DMS53 treated with DMSO at 0.1 percent for 48 hours (cell line): ENCODE measurements around the gene ZDHHC14.
"Not testable (repeated sequence)": the region's sequence is repeated elsewhere in the genome, so short reads cannot be mapped to it uniquely, and the experiment has no call there.

Source experiments
- DNase-seq: peaks from one replicate; lab custom pipeline; 2025; ENCODE audit not compliant: unreplicated experiment; lab: John Stamatoyannopoulos, UW

ZDHHC14 gene

DNA sequence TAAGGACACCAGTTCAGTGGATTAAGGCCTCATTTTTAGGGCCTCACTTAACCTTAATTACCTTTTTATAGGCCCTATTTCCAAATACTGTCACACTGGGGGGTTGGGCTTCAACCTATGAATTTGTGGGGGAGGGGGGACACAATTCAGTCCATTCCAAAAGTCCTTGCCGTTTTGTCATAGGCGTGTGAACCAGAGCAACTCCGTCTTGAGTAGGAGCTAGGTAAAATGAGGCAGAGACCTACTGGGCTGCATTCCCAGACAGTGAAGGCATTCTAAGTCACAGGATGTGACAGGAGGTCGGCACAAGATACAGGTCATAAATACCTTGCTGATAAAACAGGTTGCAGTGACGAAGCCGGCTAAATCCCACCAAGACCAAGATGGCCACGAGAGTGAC lies 328.6 kb downstream of the ZDHHC14 start:
- no peak for DNase-seq

DNA sequence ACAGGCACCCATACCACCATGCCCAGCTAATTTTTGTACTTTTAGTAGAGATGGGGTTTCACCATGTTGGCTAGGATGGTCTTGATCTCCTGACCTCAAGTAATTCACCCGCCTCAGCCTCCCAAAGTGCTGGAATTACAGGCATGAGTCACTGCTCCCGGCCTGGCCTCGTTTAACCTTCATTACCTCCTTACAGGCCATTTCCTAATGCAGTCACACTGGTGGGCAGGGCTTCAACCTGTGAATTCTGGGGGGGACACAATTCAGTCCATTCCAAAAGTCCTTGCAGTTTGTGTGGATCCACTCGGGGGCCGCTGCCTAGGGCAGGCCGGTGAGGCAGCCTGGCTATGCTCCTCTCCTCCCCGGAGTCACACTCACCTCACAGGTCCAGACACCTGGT lies 329.6 kb downstream of the ZDHHC14 start:
- no peak for DNase-seq

DNA sequence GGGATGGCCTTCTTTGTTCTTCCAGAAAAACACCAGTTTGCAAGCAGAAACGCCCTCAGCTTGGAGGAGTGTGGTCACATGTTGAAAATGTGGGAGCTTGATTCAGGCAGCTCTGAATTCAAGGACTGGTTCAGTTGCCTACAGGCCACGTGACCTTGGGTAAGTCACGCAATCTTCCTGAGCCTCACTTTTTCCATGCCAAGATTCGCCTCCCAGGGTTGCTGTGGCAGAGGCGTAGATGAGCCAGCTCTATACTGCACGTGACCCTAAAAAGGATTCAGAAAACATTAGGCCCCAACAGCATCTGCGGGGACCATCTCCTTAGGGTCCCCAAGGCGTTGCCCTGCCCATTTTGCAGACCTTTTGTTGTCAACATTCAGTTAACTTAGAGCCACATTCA lies 330.1 kb downstream of the ZDHHC14 start:
- DNase-seq, result no peak

DNA sequence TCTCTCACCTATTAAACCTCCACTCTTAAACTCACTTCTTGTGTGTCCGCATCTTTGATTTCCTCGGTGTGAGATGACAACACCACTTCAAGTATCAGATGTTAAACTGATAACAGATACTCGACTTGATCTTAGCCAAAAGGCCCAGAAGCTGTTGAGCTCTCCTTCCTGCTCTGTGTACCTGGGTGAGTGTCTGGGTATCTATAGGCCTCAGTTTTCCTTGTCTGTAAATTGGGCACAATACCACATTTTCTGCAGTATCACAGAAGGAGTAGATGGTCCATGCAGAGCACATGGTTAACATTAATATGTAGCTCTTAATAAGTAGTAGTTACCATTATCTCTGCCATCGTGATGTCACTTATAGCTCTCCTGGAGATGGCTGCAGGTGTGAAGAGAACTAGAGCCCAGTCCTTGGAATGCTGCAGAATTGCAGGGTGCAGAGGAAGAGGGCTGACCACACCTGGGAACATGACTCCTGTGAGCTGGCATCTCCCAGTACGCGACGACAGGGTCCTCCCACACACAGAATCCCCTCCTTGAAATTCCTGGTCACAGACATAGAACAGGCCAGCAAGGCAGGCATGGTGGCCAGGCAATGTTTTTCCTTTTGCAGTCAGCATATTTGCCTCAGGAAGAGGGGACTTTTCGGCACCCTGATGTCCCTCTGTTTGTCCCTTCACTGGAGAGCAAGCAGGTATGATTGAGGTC lies 331.8 kb downstream of the ZDHHC14 start:
- DNase-seq, result no peak

DNA sequence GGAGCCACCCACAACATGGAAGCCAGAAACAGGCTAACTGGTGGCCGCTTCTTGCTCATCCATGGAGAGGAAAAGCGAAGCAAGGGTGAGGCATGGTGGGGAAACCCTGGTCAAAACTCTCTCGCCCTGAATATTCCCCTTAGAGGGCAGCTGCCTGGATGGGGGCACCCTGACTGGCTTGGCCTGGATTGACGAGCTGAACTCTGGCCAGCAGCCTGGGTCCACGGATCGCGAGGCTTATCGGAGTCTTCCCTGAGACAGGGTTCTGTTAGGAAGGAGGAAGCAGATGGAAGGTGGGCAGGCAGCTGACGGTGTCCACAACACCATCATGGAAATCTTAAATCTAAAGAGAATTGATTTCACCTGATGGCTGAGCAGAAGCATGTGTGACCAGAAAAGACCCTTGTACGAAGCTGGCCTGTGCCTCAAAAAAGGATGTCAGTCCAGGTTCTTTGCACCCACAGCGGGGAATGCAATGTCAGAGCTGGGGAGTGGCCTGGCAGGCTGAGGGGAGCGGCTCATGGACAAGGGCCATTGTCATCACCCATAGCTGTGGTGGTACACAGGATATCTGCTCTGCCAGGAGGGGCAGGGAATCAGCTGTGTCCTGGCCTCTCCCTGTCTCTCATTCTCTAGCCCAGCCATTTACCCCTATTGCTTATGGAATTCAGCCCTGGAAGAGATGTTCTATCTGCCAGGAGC lies 332.6 kb downstream of the ZDHHC14 start:
- no peak for DNase-seq

DNA sequence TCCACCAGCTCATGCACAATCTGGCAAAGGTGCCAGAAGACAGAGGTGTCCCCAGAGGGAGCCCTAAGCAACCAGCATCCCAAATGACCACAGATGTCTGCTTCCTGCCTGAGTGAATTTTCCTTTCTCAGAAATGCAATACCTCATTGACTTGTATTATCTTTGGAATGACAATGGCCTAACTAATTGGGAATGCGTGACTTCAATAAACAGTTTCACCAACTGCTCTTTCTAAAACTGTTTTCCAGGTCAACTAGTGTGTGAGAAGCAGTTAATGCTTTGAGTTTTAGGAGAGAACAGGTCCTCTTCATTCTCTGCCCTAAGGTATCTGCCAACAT lies 333.1 kb downstream of the ZDHHC14 start:
- DNase-seq, result no peak

DNA sequence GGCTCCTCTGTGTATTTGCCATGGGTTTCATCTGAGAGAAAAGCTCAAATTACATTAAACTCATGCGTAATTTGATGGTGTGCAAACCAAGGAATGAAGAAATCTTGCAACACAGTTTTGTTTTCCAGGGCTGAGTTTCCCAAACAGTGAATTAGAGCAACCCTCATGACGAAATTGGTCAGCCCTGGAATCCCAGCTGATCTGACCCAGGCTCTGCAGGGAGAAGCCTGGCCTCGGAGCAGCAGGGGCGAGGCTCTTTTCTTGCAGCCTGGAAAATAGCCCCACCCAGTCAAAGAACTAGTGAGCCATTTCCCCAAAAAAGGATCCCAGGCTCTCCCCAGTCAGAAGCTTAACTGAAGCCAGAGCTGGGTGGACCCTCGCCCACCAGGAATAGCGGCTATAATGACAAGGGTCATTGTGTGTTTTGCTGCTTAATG lies 334.8 kb downstream of the ZDHHC14 start:
- no peak for DNase-seq

DNA sequence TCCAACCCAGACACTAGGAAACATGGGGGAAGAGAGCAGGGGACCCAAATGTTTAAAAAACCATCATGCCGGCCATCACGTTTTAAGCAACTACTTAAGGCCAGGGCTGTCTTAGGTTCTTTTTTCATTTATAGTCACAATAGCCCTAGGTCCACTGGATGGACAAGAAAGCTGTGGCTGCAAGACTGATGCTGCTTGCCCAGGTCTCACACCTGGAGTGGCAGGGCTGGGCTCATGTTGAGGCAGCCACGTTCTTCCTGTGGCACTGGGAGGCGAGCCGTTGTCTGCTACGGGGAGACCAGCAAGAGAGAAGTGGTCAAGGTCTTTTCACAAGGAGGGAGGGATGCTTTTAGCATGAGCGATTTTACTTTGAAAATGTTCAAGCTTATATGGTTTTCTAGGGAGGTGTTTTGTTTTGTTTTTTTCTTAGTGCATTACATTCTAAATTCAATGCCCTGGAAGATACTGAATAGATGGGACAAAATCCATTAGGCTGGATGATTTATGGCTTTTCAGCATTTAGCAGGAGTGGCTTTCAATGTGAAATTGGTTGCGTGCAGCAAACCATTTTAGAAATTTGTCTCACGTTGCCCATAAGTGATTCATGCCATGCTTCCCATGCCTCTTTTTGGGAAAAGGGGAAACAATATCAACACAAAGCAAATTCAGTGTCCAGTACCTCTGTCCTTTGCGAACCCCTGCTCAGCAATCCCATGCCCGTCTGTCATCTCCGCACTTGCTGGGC lies 335.4 kb downstream of the ZDHHC14 start:
- DNase-seq, result no peak

DNA sequence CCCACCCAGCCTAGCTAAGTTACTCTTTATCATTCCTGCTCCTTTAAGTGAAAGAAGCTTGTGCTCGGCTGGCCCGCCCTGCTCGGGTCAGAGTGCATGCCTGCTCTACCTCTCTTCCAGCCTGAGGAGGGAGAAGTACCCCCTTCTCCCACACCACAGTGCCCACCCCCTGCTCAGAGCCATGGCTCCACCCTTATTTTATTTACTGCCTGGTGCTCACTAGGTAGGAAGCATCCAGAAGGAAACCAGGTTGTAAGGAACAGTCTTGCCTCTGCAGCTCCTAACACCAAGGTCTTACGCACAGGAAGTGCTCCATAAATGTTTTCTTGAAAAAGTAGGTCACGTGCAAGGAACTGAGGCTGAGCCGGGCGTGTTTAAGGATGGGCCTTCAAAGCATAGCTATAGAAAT lies 336.4 kb downstream of the ZDHHC14 start:
- no peak for DNase-seq

DNA sequence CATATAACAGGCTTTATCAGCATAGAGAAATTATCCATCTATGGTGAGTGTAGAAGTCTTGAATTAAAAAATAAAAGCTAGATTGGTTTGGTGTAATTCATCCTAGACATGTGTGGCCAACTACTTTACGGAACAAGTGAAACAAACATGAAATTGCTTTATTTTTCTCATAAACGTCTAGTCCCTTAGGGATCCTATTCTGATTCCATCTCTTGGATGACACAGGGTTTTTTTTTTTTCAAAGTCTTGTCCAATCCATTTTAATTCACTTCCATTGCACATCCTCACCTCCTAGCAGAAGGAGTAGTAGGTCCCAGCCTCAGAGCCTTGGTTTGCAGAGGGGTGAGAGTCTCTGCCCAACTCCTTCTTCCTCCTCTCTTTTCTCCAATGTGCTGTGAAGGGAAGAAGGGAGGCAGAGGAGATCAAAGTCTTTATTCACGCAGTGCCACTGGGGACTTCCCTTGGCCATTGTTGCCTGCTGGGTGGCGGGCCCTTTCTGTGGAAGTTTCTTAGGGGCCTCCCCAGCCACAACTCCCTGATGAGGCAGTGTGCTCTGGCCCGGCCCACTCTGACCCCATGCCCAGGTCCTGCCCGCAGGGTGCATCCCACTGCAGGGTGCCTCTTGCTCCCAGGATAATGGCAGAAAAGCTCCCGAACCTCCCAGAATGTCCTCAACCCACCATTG lies 337.7 kb downstream of the ZDHHC14 start:
- no peak for DNase-seq

DNA sequence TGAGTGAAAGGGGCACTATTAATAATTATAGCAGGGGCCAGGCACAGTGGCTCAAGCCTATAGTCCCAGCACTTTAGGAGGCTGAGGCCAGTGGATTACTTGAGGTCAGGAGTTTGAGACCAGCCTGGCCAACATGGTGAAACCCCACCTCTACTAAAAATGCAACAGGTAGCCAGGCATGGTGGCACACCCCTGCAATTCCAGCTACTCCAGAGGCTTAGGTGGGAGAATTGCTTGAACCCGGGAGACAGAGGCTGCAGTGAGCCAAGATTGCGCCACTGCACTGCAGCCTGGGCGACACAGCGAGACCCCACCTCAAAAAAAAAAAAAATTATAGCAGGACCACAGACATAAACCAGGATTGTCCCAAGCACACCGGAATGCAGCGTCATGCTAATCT lies 340.0 kb downstream of the ZDHHC14 start:
- not testable (repeated sequence) for DNase-seq

DNA sequence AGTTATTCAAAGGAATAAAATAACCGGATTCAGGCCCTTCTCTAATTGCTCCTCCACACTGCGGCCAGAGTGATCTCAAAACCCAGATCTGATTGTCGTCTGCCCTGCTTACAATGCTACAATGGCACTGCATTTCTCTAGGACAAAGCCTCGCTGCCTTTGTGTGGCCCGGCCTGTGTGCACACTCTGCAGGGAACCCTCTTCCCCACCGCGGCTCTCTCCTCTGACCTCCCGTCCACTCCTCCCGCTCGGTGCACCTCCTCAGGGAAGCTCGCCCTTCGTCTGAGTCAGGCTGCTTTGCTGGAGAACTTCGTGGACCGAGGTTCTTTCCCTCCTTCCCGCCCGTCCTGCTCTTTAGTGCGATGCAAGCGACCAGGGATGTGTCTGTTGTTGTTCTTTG lies 340.4 kb downstream of the ZDHHC14 start:
- DNase-seq, result no peak

DNA sequence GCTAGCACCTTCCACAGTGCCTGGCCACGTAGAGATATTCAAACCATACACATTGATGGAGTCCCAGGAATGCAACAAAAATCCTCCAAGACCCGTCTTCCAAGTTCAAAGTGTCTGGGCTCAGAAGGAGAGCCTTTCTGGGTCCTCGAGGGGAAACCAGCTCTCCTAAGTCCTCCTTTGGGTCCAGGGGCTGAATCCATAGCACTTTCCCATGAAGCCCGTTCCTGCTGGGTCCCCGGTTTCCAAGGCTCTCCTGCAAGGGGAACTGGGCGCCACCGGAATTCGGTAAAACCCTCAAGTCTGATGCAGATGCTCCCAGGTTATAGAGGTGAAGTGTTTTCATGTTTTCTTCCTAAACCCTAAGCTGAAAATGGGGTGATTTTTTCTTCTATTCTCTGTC lies 340.8 kb downstream of the ZDHHC14 start:
- no peak for DNase-seq

DNA sequence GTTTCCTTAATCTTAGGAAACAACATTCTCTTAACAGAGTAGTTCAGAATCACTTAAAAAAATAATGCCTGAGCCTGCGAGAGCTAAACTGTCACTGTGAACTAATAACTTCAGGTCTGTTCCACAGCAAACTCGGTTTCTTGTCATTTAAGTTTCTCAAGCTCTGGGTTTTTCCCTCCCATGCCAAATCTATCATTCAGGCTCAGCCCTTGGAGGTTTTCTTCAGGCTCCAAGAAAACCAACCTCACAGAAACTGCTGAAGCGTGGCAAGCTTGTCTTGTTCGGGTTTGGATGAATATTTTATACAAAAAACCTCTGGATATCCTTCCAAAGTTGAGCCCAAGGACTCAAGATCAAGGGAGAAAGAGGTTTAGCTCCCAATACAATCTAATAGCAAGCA lies 342.4 kb downstream of the ZDHHC14 start:
- DNase-seq, result no peak

DNA sequence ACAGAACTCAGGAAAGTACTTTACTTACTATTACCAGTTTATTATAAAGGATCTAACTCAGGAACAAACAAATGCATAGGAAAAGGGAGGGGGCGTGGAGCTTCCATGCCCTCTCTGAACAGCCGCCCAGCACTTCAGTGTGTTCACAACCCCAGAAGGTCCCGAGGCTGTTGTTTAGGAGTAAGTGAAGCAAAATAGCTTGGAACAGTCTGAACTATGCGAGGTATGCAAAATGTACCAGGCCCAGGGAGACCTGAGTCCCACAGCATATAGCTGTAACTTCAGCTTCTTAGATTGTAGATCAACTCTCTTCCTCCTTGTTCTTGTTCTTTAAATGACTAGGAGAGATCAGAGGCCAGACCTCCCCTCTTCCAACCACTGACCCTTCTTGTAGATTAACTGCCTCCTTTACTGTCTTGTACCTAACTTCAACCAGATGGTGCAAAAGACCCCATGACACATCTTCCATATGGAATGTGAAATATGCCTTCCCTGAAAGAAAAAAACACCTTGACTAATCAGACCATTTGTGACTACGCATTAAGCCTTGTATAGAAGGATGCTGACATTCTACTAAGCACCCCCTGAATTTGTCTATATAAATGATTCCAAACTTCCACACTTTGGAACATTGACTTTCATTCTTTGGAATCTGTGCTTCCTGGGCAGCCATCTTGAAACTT lies 343.3 kb downstream of the ZDHHC14 start:
- DNase-seq, result no peak

DNA sequence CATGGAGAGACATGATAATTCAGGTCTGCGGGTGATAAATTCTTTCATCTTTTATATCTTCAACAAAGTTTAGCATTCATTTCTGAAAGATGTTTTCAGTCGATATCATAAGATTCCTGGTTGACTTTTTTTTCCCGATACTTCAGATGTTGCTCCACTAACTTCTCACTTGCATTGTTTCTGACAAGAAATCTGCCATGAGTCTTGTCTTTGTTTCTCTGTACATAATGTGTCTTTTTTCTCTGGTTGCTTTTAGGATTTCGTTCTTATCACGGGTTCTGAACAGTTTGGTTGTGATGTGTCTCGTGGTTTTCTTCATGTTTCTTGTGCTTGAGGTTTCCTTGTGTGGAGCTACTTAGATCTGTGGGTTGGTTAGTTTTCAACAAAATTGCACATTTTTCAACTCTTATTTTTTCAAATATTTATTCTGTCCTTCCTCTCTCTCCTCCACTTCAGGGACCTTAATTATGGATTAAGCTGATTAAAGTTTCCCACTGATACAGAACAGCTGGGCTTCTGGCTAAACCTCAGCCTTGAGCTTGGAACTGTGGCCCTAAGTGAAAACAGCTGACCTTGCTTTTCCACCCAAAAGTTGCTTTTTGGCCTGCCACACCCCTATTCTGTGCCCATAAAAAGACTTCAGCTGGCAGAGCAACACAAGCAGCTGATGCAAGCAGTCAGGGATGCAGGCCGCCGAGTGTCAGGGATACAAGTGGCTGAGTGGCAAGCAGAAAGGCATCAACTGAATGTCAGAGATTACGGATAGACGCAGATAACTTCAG lies 344.2 kb downstream of the ZDHHC14 start:
- DNase-seq, result no peak

DNA sequence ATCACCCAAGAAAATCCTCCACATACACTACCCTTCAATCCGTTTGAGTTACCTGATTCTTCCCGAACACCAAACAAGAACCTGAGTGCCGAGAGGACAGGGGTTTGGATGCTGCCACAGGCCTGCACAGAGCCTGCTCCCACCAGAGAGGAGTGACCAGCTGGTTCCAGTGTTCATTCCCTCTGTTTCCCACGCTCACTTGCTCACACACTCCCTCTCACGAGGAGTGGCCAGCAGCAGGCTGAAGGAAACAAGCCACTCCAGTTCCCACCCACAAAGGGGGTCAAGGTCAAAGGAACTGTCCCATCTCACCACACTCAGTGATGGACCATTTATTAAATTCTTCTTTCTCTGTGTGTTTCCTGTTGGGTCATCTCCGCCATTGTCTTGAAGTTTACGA lies 344.8 kb downstream of the ZDHHC14 start:
- DNase-seq, result no peak

DNA sequence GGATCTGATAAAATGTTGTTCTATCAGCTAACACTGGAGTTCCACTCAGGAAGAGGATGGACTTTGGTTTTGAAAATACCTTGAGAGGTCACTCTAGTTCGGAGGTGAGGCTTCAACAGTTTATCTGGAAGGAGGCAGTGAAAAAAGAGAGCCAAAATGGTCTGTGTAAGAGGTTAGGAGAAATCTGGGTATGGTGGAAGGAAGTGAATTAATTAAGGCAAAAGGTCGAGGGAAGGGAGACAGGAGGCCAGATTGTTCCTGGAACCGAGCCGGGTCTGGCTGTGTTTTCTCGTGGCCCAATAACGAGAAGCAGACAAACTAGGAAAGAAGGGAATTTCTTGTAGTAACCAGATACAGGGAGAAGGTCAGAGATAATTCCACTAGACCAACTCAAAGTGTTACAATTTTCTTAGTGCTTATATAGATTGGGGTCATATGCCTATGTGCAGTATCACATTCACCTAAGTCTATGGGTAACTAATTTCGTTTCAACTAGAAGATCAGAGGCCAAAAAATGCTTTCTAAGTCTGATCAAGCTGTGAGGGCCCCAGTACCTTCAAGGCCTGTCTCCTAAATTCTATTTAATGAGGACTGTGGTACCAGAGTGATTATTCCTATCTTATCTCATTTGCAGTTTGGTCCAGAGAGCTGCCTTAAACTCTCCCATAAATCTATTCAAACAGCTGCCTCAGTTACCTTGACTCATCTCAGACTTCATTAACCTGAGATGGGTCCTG lies 346.1 kb downstream of the ZDHHC14 start:
- no peak for DNase-seq
